HEK293 (cell line): Measurements from ENCODE around the gene PRTFDC1.
"Not testable (repeated sequence)": the region's sequence is repeated elsewhere in the genome, so short reads cannot be mapped to it uniquely, and the experiment has no call there.

Experiments
- CTCF ChIA-PET: fragments of 350-600 bp; formaldehyde crosslinking; extraction: SDS; loops from one replicate; lab custom pipeline; 2021; ENCODE audit warnings: antibody characterized with exemption; lab: Yijun Ruan, JAX
- POLR2A ChIA-PET: fragments of 300-600 bp; formaldehyde crosslinking; extraction: SDS; loops from one replicate; lab custom pipeline; 2020; ENCODE audit warnings: antibody characterized with exemption, inconsistent platforms; lab: Yijun Ruan, JAX
- H3K27ac ChIP-seq: fragments of 200-500 bp; sonication (Bioruptor generic); 2 replicates; pipeline ENCODE4 v1.5.1; 2014; ENCODE audit warnings: low read depth, low read length, control low read depth, inconsistent platforms; ENCODE audit errors: extremely low read depth
- H3K36me3 ChIP-seq, 2 experiments: fragments of 200-500 bp in 1 of 2; sonication (Bioruptor generic) in 1 of 2; 1 replicate in 1 of 2; 2 replicates in 1 of 2; pipeline ENCODE4 v1.5.1; 2014 to 2017; ENCODE audit warnings: inconsistent platforms in 2 of 2, low read length in 2 of 2; ENCODE audit not compliant: control insufficient read depth in 2 of 2, insufficient read depth in 1 of 2
- H3K4me1 ChIP-seq: fragments of 200-500 bp; sonication (Bioruptor generic); 2 replicates; pipeline ENCODE4 v1.5.1; 2014; ENCODE audit warnings: mild to moderate bottlenecking, low read length, inconsistent platforms; ENCODE audit not compliant: control insufficient read depth, insufficient read depth
- H3K4me3 ChIP-seq: 2 replicates; pipeline ENCODE4 v1.5.1; 2011; ENCODE audit warnings: low read depth, mild to moderate bottlenecking, control low read depth, low read length, moderate library complexity
- H3K9me3 ChIP-seq: fragments of 200-500 bp; sonication (Bioruptor generic); 2 replicates; pipeline ENCODE4 v1.5.1; 2014; ENCODE audit warnings: low read depth, low read length, inconsistent platforms; ENCODE audit not compliant: control insufficient read depth, insufficient read depth
- GLI2 ChIP-seq: fragments of 450-650 bp; formaldehyde crosslinking; IDR thresholded peaks from 2 replicates; pipeline ENCODE4; 2017; ENCODE audit warnings: missing biosample characterization, missing genetic modification characterization, low read depth, borderline replicate concordance
- HOXC10 ChIP-seq: sonication (generic); formaldehyde crosslinking; IDR thresholded peaks from 2 replicates; pipeline ENCODE4 v1.8.1; 2023; ENCODE audit warnings: mild to moderate bottlenecking, missing genetic modification reagents
- REPIN1 ChIP-seq: fragments of 450-650 bp; formaldehyde crosslinking; IDR thresholded peaks from 2 replicates; pipeline ENCODE4 v1.5.1; 2017; ENCODE audit warnings: missing biosample characterization, missing genetic modification characterization, low read depth
- ZBTB48 ChIP-seq: fragments of 450-650 bp; formaldehyde crosslinking; IDR thresholded peaks from 2 replicates; pipeline ENCODE4 v1.5.1; 2016; ENCODE audit warnings: missing biosample characterization, missing genetic modification characterization
- ZNF121 ChIP-seq: fragments of 450-650 bp; formaldehyde crosslinking; IDR thresholded peaks from 2 replicates; pipeline ENCODE4 v1.5.1; 2016; ENCODE audit warnings: missing biosample characterization, missing genetic modification characterization
- ZNF140 ChIP-seq: fragments of 450-650 bp; formaldehyde crosslinking; IDR thresholded peaks from 2 replicates; pipeline ENCODE4 v1.5.1; 2016; ENCODE audit warnings: missing biosample characterization, missing genetic modification characterization
- ZNF146 ChIP-seq: fragments of 450-650 bp; formaldehyde crosslinking; IDR thresholded peaks from 2 replicates; pipeline ENCODE4 v1.5.1; 2016; ENCODE audit warnings: missing biosample characterization, missing genetic modification characterization
- ZNF266 ChIP-seq: fragments of 450-650 bp; formaldehyde crosslinking; IDR thresholded peaks from 2 replicates; pipeline ENCODE4 v1.5.1; 2016; ENCODE audit warnings: missing biosample characterization, missing genetic modification characterization, low read depth
- ZNF274 ChIP-seq, 2 experiments: fragments of 200-500 bp in 1 of 2; fragments of 450-650 bp in 1 of 2; sonication (Bioruptor generic) in 1 of 2; formaldehyde crosslinking in 1 of 2; IDR thresholded peaks; 2 replicates each; pipeline versions ENCODE4 v1.5.1 to v1.6.1; 2014 to 2016; ENCODE audit warnings: borderline replicate concordance in 1 of 2, inconsistent platforms in 1 of 2, low read length in 1 of 2, missing biosample characterization in 1 of 2, missing genetic modification characterization in 1 of 2
- ZNF48 ChIP-seq: fragments of 450-650 bp; formaldehyde crosslinking; IDR thresholded peaks from 2 replicates; pipeline ENCODE4 v1.5.1; 2016; ENCODE audit warnings: missing biosample characterization, missing genetic modification characterization
- ZNF544 ChIP-seq: fragments of 450-650 bp; formaldehyde crosslinking; IDR thresholded peaks from 2 replicates; pipeline ENCODE4 v1.5.0; 2017; ENCODE audit warnings: missing biosample characterization, missing genetic modification characterization
- ZNF548 ChIP-seq: fragments of 450-650 bp; formaldehyde crosslinking; IDR thresholded peaks from 2 replicates; pipeline ENCODE4 v1.5.1; 2016; ENCODE audit warnings: missing biosample characterization, missing genetic modification characterization
- ZNF747 ChIP-seq: fragments of 450-650 bp; formaldehyde crosslinking; IDR thresholded peaks from 2 replicates; pipeline ENCODE4 v1.5.1; 2016; ENCODE audit warnings: missing biosample characterization, missing genetic modification characterization
- ZSCAN16 ChIP-seq: fragments of 450-650 bp; formaldehyde crosslinking; IDR thresholded peaks from 2 replicates; pipeline ENCODE4 v1.5.1; 2016; ENCODE audit warnings: missing biosample characterization, missing genetic modification characterization
- TF ChIP-seq, protein P1 (sequence below): fragments of 450-650 bp; IDR thresholded peaks from 2 replicates; pipeline ENCODE4 v1.5.1; 2018; ENCODE audit warnings: missing biosample characterization, mild to moderate bottlenecking, missing genetic modification characterization
- TF ChIP-seq, protein P2 (sequence below): fragments of 450-650 bp; formaldehyde crosslinking; IDR thresholded peaks from 2 replicates; pipeline ENCODE4 v1.5.1; 2016; ENCODE audit warnings: missing biosample characterization, missing genetic modification characterization
- TF ChIP-seq, protein P3 (sequence below): fragments of 450-650 bp; formaldehyde crosslinking; IDR thresholded peaks from 2 replicates; pipeline ENCODE4 v1.5.1; 2016; ENCODE audit warnings: missing biosample characterization, missing genetic modification characterization

The PRTFDC1 gene

DNA sequence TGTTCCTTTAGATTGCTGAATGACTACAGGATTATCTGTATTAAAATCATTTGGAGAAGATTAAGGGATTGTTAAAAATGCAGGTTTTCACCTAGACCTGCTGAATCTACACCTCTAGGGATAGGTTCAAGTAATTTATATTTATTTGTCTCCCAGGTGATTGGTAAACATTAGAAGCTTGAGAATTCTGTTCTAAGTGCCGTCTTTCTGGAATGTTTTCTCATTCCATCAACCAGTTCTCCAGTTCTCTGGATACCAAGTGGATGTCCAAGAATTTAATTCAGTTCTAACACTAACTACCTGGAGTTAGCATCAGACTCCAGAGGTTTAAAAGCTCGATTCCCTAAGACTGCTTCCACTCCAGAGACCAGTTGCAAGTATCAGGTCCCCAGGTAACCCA, 110.9 kb downstream of the PRTFDC1 start (continued):
- TF ChIP-seq ZNF274 (IDR thresholded peaks at IDR 0.05; ENCODE audit: low read length) (no peak), ZNF274 (tag by site-specific recombination; IDR thresholded peaks at IDR 0.05; ENCODE audit: borderline replicate concordance) (no peak), HOXC10 (CRISPR knock-in tag) (no peak), ZNF121 (tag by site-specific recombination) (no peak), ZNF266 (no peak), ZNF747 (tag by site-specific recombination) (no peak), ZSCAN16 (tag by site-specific recombination) (no peak), REPIN1 (no peak), ZNF146 (tag by site-specific recombination) (no peak), ZNF140 (tag by site-specific recombination) (no peak), ZNF48 (tag by site-specific recombination) (no peak)

DNA sequence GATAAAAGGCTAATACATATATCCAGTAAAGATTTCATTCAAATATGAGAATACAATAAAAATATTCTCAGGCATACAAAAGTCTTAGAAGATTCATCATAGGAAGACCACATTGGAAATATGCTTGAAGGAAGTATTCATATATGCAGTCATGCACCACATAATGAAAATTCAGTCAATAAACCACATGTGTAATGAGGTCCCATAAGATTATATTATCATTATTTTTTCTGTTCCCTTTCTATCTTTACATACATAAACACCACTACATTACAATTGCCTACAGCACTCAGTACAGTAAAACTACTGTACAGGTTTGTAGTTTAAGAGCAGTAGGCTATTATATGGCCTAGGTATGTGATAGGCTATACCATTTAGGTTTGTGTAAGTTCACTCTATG, 111.6 kb downstream of the PRTFDC1 start:
- Histone ChIP-seq H3K36me3 (no peaks in the 10 kb centered on the region), H3K27ac (no peak overlapping the region), H3K4me1 (no peaks in the 10 kb centered on the region), H3K4me3 (no peak overlapping the region), H3K9me3 (no peaks in the 10 kb centered on the region; the same call in 1 of the 2 replicates)
- ChIA-PET CTCF (no interaction called here), POLR2A (no interaction called here)
- TF ChIP-seq ZNF548 (no peak), ZNF544 (tag by site-specific recombination) (no peak), GLI2 (no peak), ZNF121 (tag by site-specific recombination) (no peak), ZBTB48 (no peak)
- TF ChIP-seq, protein P1, sequence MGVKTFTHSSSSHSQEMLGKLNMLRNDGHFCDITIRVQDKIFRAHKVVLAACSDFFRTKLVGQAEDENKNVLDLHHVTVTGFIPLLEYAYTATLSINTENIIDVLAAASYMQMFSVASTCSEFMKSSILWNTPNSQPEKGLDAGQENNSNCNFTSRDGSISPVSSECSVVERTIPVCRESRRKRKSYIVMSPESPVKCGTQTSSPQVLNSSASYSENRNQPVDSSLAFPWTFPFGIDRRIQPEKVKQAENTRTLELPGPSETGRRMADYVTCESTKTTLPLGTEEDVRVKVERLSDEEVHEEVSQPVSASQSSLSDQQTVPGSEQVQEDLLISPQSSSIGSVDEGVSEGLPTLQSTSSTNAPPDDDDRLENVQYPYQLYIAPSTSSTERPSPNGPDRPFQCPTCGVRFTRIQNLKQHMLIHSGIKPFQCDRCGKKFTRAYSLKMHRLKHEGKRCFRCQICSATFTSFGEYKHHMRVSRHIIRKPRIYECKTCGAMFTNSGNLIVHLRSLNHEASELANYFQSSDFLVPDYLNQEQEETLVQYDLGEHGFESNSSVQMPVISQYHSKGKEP (tag by site-specific recombination), result no peak
- TF ChIP-seq, protein P2, sequence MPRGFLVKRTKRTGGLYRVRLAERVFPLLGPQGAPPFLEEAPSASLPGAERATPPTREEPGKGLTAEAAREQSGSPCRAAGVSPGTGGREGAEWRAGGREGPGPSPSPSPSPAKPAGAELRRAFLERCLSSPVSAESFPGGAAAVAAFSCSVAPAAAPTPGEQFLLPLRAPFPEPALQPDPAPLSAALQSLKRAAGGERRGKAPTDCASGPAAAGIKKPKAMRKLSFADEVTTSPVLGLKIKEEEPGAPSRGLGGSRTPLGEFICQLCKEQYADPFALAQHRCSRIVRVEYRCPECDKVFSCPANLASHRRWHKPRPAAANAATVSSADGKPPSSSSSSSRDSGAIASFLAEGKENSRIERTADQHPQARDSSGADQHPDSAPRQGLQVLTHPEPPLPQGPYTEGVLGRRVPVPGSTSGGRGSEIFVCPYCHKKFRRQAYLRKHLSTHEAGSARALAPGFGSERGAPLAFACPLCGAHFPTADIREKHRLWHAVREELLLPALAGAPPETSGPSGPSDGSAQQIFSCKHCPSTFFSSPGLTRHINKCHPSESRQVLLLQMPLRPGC (tag by site-specific recombination), result no peak
- TF ChIP-seq, protein P3, sequence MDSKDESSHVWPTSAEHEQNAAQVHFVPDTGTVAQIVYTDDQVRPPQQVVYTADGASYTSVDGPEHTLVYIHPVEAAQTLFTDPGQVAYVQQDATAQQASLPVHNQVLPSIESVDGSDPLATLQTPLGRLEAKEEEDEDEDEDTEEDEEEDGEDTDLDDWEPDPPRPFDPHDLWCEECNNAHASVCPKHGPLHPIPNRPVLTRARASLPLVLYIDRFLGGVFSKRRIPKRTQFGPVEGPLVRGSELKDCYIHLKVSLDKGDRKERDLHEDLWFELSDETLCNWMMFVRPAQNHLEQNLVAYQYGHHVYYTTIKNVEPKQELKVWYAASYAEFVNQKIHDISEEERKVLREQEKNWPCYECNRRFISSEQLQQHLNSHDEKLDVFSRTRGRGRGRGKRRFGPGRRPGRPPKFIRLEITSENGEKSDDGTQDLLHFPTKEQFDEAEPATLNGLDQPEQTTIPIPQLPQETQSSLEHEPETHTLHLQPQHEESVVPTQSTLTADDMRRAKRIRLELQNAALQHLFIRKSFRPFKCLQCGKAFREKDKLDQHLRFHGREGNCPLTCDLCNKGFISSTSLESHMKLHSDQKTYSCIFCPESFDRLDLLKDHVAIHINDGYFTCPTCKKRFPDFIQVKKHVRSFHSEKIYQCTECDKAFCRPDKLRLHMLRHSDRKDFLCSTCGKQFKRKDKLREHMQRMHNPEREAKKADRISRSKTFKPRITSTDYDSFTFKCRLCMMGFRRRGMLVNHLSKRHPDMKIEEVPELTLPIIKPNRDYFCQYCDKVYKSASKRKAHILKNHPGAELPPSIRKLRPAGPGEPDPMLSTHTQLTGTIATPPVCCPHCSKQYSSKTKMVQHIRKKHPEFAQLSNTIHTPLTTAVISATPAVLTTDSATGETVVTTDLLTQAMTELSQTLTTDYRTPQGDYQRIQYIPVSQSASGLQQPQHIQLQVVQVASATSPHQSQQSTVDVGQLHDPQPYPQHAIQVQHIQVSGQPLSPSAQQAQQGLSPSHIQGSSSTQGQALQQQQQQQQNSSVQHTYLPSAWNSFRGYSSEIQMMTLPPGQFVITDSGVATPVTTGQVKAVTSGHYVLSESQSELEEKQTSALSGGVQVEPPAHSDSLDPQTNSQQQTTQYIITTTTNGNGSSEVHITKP (tag by site-specific recombination), result no peak

DNA sequence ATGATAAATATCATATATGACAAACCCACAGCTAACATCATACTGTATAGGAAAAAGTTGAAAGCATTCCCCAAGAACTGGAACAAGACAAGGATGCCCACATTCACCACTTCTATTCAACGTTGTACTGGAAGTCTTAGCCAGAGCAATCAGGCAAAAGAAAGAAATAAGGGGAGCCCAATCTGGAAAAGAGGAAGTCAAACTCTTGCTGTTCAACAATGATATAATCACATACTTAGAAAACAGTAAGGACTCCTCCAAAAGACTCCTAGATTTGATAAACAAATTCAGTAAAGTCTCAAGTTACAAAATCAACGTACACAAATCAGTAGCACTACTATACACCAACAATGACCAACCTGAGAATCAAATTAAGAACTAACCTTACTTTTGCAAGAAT, 114.6 kb downstream of the PRTFDC1 start:
- POLR2A ChIA-PET, result interaction anchor here (0.6 kb wide), 1 partner anchor 13 kb away, joined by 4 read pairs; no protein-coding TSS in a partner anchor
- CTCF ChIA-PET, H3K27ac ChIP-seq, H3K4me1 ChIP-seq, H3K36me3 ChIP-seq, H3K9me3 ChIP-seq, H3K4me3 ChIP-seq: not testable (repeated sequence)
